ENCODE measurements around the gene NAPSA. TPM values are rescaled to one million over a fixed set of nuclear protein-coding genes. Genes with fewer than 3 reads are reported as not detected.
"Not testable (repeated sequence)": the region's sequence is repeated elsewhere in the genome, so short reads cannot be mapped to it uniquely, and the experiment has no call there.

NAPSA gene
- total and polyA plus RNA-seq, 8 donors: 21.2 to 3,296 (median 39.3) TPM

GRCh38 chr19:50392759-50393158 lies 27.3 kb upstream of the NAPSA start:
- H3K4me3 ChIP-seq: no peak overlapping the region
- no peak for DNase-seq
- no peak for ATAC-seq
- intact Hi-C loops (cut with DNase I): no loop called here
- no peaks in the 10 kb centered on the region for H3K27me3 ChIP-seq
- H3K27ac ChIP-seq: no peak overlapping the region
- peaks cover 0 to 12% of the 10 kb centered on the region in 2 donors for H3K36me3 ChIP-seq
- no peaks in the 10 kb centered on the region for H3K9me3 ChIP-seq
- TF ChIP-seq CTCF (IDR thresholded peaks at IDR 0.05): no peak
- H3K4me1 ChIP-seq: peaks cover 0 to 2% of the 10 kb centered on the region in 2 donors

GRCh38 chr19:50390952-50391351 lies 25.5 kb upstream of the NAPSA start:
- H3K27me3 ChIP-seq; H3K27ac ChIP-seq; H3K4me3 ChIP-seq; ATAC-seq; intact Hi-C loops (cut with DNase I); H3K9me3 ChIP-seq: not testable (repeated sequence)
- Histone ChIP-seq H3K4me1 (peaks cover 0 to 20% of the 10 kb centered on the region in 2 donors), H3K36me3 (peaks cover 0 to 12% of the 10 kb centered on the region in 2 donors)
- DNase-seq: peak in 1 of 4 donors; percentile 31

GRCh38 chr19:50390295-50390694 lies 24.9 kb upstream of the NAPSA start:
- peak; percentile 72 for ATAC-seq
- intact Hi-C loops (cut with DNase I); H3K9me3 ChIP-seq; H3K4me3 ChIP-seq; H3K27me3 ChIP-seq; DNase-seq; H3K27ac ChIP-seq: not testable (repeated sequence)
- peaks cover 0 to 27% of the 10 kb centered on the region in 2 donors for H3K4me1 ChIP-seq
- peaks cover 0 to 12% of the 10 kb centered on the region in 2 donors for H3K36me3 ChIP-seq

GRCh38 chr19:50387868-50388245 lies 22.4 kb upstream of the NAPSA start:
- H3K4me3 ChIP-seq: peak overlapping the region in 1 of 2 donors; percentile 7
- no peak for ATAC-seq
- intact Hi-C loops (cut with DNase I): no loop called here

GRCh38 chr19:50387176-50387867 lies 21.9 kb upstream of the NAPSA start:
- ATAC-seq (no peak), DNase-seq (peak in 1 of 4 donors; percentile 76)
- TF ChIP-seq CTCF (IDR thresholded peaks at IDR 0.05): no peak
- Histone ChIP-seq H3K4me3 (peak overlapping the region in 1 of 2 donors; percentile 7), H3K4me1 (peaks cover 0 to 43% of the 10 kb centered on the region in 2 donors), H3K27me3 (no peaks in the 10 kb centered on the region), H3K36me3 (peaks cover 0 to 14% of the 10 kb centered on the region in 2 donors), H3K9me3 (no peaks in the 10 kb centered on the region), H3K27ac (peak overlapping the region; percentile 53 to 78)
- intact Hi-C loops (cut with DNase I): no loop called here

More at GRCh38 chr19:50387868-50388245, 22.4 kb upstream of the NAPSA start:
- Histone ChIP-seq H3K4me1 (peaks cover 0 to 43% of the 10 kb centered on the region in 2 donors), H3K27ac (peak overlapping the region in 1 of 2 donors; percentile 78), H3K9me3 (no peaks in the 10 kb centered on the region), H3K36me3 (peaks cover 0 to 14% of the 10 kb centered on the region in 2 donors), H3K27me3 (no peaks in the 10 kb centered on the region)
- no peak for DNase-seq
- no peak for TF ChIP-seq CTCF (IDR thresholded peaks at IDR 0.05)

- H3K4me3 ChIP-seq: peak overlapping the region; percentile 53 to 66
- DNase-seq (peak in 1 of 4 donors; percentile 59), ATAC-seq (no peak)
- intact Hi-C loops (cut with DNase I): no loop called here
- peaks cover 4 to 52% of the 10 kb centered on the region in 2 donors for H3K4me1 ChIP-seq
- H3K27me3 ChIP-seq: no peaks in the 10 kb centered on the region
- no peak for TF ChIP-seq CTCF (IDR thresholded peaks at IDR 0.05)
- H3K27ac ChIP-seq: peak overlapping the region; percentile 83 to 86
- H3K36me3 ChIP-seq: peaks cover 0 to 32% of the 10 kb centered on the region in 2 donors
- no peaks in the 10 kb centered on the region for H3K9me3 ChIP-seq
Measured at GRCh38 chr19:50384685-50385535, 19.5 kb upstream of the NAPSA start.

Measured in left lung (tissue), 10 donors.